Measurements from ENCODE around the gene UBE2E3. TPM values are rescaled to one million over a fixed set of nuclear protein-coding genes. Genes with fewer than 3 reads are reported as not detected.

Gene UBE2E3
- total RNA-seq, 1 donor from 2014 or later = 74.2 TPM

DNA sequence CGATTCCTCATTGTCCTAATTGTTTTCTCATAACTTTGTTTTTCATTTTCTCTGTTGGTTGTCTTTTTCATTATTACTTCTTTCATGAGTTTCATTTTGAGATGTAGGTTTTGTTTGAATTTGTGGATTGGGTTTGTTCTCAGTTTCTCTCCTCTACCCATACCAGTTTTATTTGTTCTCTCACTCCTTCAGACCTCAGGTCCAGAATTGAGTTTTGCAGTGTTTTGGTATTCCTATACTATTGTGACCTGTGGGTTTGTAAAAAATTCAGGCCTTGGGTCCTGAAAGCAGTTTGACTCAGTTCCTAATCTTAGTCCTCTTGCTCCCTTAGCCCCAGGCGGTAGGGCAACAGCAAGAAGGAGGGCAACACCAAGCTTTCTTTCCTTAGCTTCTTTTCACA, 28.3 kb upstream of the UBE2E3 start:
- H3K27me3 Mint-ChIP-seq (ENCODE audit: low read depth) = no peaks in the 10 kb centered on the region
- no peak overlapping the region for H3K27ac Mint-ChIP-seq (ENCODE audit: unreplicated experiment)
- no peak for DNase-seq (ENCODE audit: low spot score)
- H3K4me1 Mint-ChIP-seq (ENCODE audit: low read depth) = no peaks in the 10 kb centered on the region
- no peak for TF ChIP-seq CTCF (IDR thresholded peaks at IDR 0.05)
- no peaks in the 10 kb centered on the region for H3K9me3 Mint-ChIP-seq (ENCODE audit: low read depth)
- H3K4me3 Mint-ChIP-seq (ENCODE audit: unreplicated experiment) = no peak overlapping the region
- no peaks in the 10 kb centered on the region for H3K36me3 Mint-ChIP-seq (ENCODE audit: low read depth)

- Mint-ChIP-seq H3K4me3 (ENCODE audit: unreplicated experiment) (no peak overlapping the region), H3K27me3 (ENCODE audit: low read depth) (no peaks in the 10 kb centered on the region), H3K9me3 (ENCODE audit: low read depth) (no peaks in the 10 kb centered on the region), H3K4me1 (ENCODE audit: low read depth) (no peaks in the 10 kb centered on the region), H3K27ac (ENCODE audit: unreplicated experiment) (no peak overlapping the region), H3K36me3 (ENCODE audit: low read depth) (no peaks in the 10 kb centered on the region)
- TF ChIP-seq CTCF (IDR thresholded peaks at IDR 0.05) = no peak
- no peak for DNase-seq (ENCODE audit: low spot score)
These were observed 27.6 kb upstream of the UBE2E3 start for GRCh38 chr2:180952731-180953336.

- no peak overlapping the region for H3K4me3 Mint-ChIP-seq (ENCODE audit: unreplicated experiment)
- no peaks in the 10 kb centered on the region for H3K4me1 Mint-ChIP-seq (ENCODE audit: low read depth)
- no peaks in the 10 kb centered on the region for H3K27me3 Mint-ChIP-seq (ENCODE audit: low read depth)
- no peak for TF ChIP-seq CTCF (IDR thresholded peaks at IDR 0.05)
- no peak overlapping the region for H3K27ac Mint-ChIP-seq (ENCODE audit: unreplicated experiment)
- H3K36me3 Mint-ChIP-seq (ENCODE audit: low read depth) = no peaks in the 10 kb centered on the region
- no peaks in the 10 kb centered on the region for H3K9me3 Mint-ChIP-seq (ENCODE audit: low read depth)
- no peak for DNase-seq (ENCODE audit: low spot score)
These were observed 26.9 kb upstream of the UBE2E3 start for GRCh38 chr2:180953550-180953949.

GRCh38 chr2:180955101-180955500, 25.3 kb upstream of the UBE2E3 start:
- TF ChIP-seq CTCF (IDR thresholded peaks at IDR 0.05) = no peak
- H3K4me1 Mint-ChIP-seq (ENCODE audit: low read depth) = no peaks in the 10 kb centered on the region
- no peaks in the 10 kb centered on the region for H3K27me3 Mint-ChIP-seq (ENCODE audit: low read depth)
- H3K4me3 Mint-ChIP-seq (ENCODE audit: unreplicated experiment) = no peak overlapping the region
- H3K27ac Mint-ChIP-seq (ENCODE audit: unreplicated experiment) = no peak overlapping the region
- no peak for DNase-seq (ENCODE audit: low spot score)
- no peaks in the 10 kb centered on the region for H3K36me3 Mint-ChIP-seq (ENCODE audit: low read depth)
- H3K9me3 Mint-ChIP-seq (ENCODE audit: low read depth) = no peaks in the 10 kb centered on the region

DNA sequence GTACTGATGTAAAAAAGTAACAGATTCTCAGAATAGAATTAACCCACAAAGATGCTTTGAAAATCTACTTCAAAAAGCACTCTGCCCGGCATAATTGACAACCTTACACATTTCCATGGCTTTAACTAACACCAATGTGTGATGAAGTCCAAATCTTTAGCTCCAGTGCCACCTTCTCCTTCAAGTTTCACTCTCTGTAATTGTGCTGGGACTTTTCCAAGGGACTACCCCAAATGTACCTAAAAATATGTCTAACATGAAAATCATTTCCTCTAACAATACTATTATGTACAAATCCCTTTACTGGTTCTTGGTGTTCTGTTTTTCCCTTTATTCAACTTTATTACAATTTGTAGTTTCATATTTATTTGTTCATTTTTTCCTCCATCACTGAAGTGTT, 20.6 kb upstream of the UBE2E3 start:
- H3K4me1 Mint-ChIP-seq (ENCODE audit: low read depth) = no peaks in the 10 kb centered on the region
- H3K27me3 Mint-ChIP-seq (ENCODE audit: low read depth) = no peaks in the 10 kb centered on the region
- H3K9me3 Mint-ChIP-seq (ENCODE audit: low read depth) = no peaks in the 10 kb centered on the region
- DNase-seq (ENCODE audit: low spot score) = no peak
- H3K36me3 Mint-ChIP-seq (ENCODE audit: low read depth) = peaks cover 1% of the 10 kb centered on the region
- no peak overlapping the region for H3K27ac Mint-ChIP-seq (ENCODE audit: unreplicated experiment)
- no peak for TF ChIP-seq CTCF (IDR thresholded peaks at IDR 0.05)
- H3K4me3 Mint-ChIP-seq (ENCODE audit: unreplicated experiment) = no peak overlapping the region

Data from chondrocyte (in vitro differentiated cells).